Esophagus muscularis mucosa (tissue), 4 donors: ENCODE results near the gene ADAM8. TPM values are rescaled to one million over a fixed set of nuclear protein-coding genes. Genes with fewer than 3 reads are reported as not detected.
"Not testable (repeated sequence)": the region's sequence is repeated elsewhere in the genome, so short reads cannot be mapped to it uniquely, and the experiment has no call there.

Experiments
- DNase-seq: peaks from one replicate; pipeline ENCODE4 v3.0.0-alpha.2; 2017; ENCODE audit errors: extremely low spot score
- H3K27ac ChIP-seq, 4 donors: fragments of 200-600 bp; sonication (generic); replicated peaks in 1 of 4; 1 replicate in 3 of 4; 2 replicates in 1 of 4; pipeline ENCODE4 v1.5.1; 2016 to 2019; ENCODE audit warnings: mild to moderate bottlenecking in 1 of 4
- H3K27me3 ChIP-seq, 4 donors: fragments of 200-600 bp; sonication (generic); one replicate each; pipeline versions ENCODE4 v1.5.1 to v1.6.0; 2016 to 2019
- H3K36me3 ChIP-seq, 4 donors: fragments of 200-600 bp; sonication (generic); one replicate each; pipeline ENCODE4 v1.5.1; 2016 to 2019
- H3K4me1 ChIP-seq, 4 donors: fragments of 200-600 bp; sonication (generic); one replicate each; pipeline ENCODE4 v1.5.1; 2016 to 2019
- H3K4me3 ChIP-seq, 4 donors: fragments of 200-600 bp; sonication (generic); 1 replicate in 2 of 4; 2 replicates in 2 of 4; pipeline ENCODE4 v1.5.1; 2016 to 2019; ENCODE audit warnings: mild to moderate bottlenecking in 4 of 4, moderate library complexity in 1 of 4
- H3K9me3 ChIP-seq, 4 donors: fragments of 200-600 bp; sonication (generic); 1 replicate in 3 of 4; 2 replicates in 1 of 4; pipeline ENCODE4 v1.5.1; 2016 to 2019
- EP300 ChIP-seq: sonication (generic); formaldehyde crosslinking; IDR thresholded peaks from one replicate; pipeline ENCODE4 v1.6.1; 2017; ENCODE audit warnings: antibody characterized with exemption
- POLR2A ChIP-seq: fragments of 450-650 bp; IDR thresholded peaks from one replicate; pipeline ENCODE4 v1.6.1; 2017; ENCODE audit warnings: antibody characterized with exemption, moderate library complexity, mild to moderate bottlenecking, low read depth
- POLR2AphosphoS5 ChIP-seq, 2 donors: sonication (generic); formaldehyde crosslinking; IDR thresholded peaks; one replicate each; pipeline ENCODE4 v1.6.1; 2017; ENCODE audit warnings: antibody characterized with exemption in 2 of 2
- WGBS: methylation state at CpG from one replicate; pipeline ENCODE4 v1.1.5; 2018; 5-methylcytosine and 5-hydroxymethylcytosine counted together
- intact Hi-C: fragments of 100-400 bp; cut with DNase I; formaldehyde crosslinking; loops from one replicate; pipeline ENCODE4 v1.15.1; 2023
- total RNA-seq, 4 donors: library from RNA; depleted of rRNA; stranded (reverse); fragments of >200 nt; gene quantifications; one replicate each; pipeline versions ENCODE4 v1.1.0 to v1.2.1, GENCODE V29; 2016
- TF ChIP-seq, protein P1 (sequence below), 3 experiments: fragments of 200-600 bp in 2 of 3; fragments of 450-650 bp in 1 of 3; sonication (generic) in 2 of 3; IDR thresholded peaks; one replicate each; pipeline ENCODE4 v1.5.1; 2017 to 2019; ENCODE audit warnings: antibody characterized with exemption in 3 of 3, mild to moderate bottlenecking in 2 of 3, moderate library complexity in 1 of 3

ADAM8 gene
- total RNA-seq, 4 donors from 2014 or later = 1.2 to 8.9 (median 2.3) TPM

DNA sequence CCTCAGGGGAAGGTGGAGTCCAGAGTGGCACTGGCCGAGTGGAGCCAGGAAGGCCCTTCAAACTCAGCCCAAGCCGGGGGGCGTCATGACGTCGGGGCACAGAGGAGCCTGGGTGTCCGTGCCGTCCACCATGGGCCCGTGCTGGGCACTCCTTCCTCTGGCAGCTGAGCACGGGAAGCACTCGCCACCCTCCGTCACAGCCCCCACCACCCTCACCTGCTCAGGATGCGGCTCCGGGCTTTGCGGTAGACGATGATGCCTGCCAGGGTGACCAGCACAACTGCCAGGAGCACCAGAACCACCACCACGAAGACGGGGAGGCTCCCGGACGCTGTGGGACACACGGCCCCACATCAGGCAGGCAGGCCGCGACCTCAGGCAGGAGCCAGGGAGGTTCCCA lies 8.1 kb downstream of the ADAM8 start:
- Histone ChIP-seq H3K4me3 (no peak overlapping the region), H3K27me3 (no peaks in the 10 kb centered on the region), H3K4me1 (no peaks in the 10 kb centered on the region), H3K27ac (no peak overlapping the region), H3K36me3 (peaks cover 0 to 42% (median 11%) of the 10 kb centered on the region in 4 donors), H3K9me3 (no peaks in the 10 kb centered on the region)
- intact Hi-C loops = no loop called here
- 93% methylated on average over 11 of the region's 22 CpGs for WGBS
- TF ChIP-seq POLR2A (no peak), EP300 (no peak), POLR2AphosphoS5 (IDR thresholded peaks at IDR 0.05) (no peak)
- TF ChIP-seq, protein P1, sequence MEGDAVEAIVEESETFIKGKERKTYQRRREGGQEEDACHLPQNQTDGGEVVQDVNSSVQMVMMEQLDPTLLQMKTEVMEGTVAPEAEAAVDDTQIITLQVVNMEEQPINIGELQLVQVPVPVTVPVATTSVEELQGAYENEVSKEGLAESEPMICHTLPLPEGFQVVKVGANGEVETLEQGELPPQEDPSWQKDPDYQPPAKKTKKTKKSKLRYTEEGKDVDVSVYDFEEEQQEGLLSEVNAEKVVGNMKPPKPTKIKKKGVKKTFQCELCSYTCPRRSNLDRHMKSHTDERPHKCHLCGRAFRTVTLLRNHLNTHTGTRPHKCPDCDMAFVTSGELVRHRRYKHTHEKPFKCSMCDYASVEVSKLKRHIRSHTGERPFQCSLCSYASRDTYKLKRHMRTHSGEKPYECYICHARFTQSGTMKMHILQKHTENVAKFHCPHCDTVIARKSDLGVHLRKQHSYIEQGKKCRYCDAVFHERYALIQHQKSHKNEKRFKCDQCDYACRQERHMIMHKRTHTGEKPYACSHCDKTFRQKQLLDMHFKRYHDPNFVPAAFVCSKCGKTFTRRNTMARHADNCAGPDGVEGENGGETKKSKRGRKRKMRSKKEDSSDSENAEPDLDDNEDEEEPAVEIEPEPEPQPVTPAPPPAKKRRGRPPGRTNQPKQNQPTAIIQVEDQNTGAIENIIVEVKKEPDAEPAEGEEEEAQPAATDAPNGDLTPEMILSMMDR (IDR thresholded peaks at IDR 0.05) = no peak
- DNase-seq = no peak

DNA sequence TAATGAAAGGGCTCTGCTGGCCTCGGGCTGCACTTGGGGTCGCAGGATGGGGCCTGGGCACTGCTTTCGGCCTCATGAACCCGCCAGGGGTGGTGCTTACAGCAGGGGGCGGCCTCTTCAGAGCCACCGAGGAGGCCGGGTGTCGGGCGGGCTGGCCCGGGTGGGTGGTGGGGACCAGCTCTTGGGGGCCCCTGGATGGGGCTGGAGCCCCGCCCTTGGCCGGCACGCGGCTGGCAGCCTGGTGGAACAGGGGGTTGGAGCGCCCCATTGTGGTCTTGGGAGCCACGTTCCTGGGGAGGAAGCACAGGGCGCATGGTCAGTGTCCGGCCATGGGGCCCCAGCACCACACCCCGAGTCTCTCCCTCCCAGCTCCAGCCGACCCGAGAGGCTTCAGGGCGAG lies 8.8 kb downstream of the ADAM8 start:
- intact Hi-C loops = no loop called here
- TF ChIP-seq POLR2A = no peak
- no peak for TF ChIP-seq POLR2AphosphoS5 (IDR thresholded peaks at IDR 0.05)
- TF ChIP-seq, protein P1 (IDR thresholded peaks at IDR 0.05) = no peak
- TF ChIP-seq EP300 = no peak
- H3K4me3 ChIP-seq = no peak overlapping the region
- H3K4me1 ChIP-seq = peaks cover 0 to under 1% (median under 1%) of the 10 kb centered on the region in 4 donors
- peaks cover 0 to 40% (median 8%) of the 10 kb centered on the region in 4 donors for H3K36me3 ChIP-seq
- H3K9me3 ChIP-seq = no peaks in the 10 kb centered on the region
- WGBS = 83% methylated on average over 3 of the region's 22 CpGs
- no peaks in the 10 kb centered on the region for H3K27me3 ChIP-seq
- H3K27ac ChIP-seq = no peak overlapping the region
- no peak for DNase-seq

DNA sequence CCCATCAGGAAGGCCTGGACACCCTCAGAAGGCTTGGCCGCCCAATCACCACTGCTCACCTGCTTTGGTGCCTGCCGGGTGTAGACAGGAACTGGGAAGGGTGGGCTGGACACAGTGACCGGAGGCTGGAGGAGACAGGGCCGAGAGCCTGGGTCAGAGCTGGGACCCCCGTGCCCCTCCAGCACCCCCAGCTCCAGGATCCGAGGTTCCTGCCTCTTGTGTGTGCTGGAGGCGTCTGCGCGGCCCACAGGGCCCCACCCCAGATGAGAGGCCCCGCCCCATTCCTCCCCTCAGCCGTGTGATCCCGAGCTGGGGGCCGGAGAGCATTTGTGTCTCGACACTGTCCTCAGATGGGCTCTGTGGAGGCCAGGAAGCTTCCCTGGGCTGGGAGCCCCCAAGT lies 9.4 kb downstream of the ADAM8 start:
- TF ChIP-seq POLR2A (no peak), POLR2AphosphoS5 (IDR thresholded peaks at IDR 0.05) (no peak), EP300 (no peak)
- TF ChIP-seq, protein P1 (IDR thresholded peaks at IDR 0.05) = no peak
- H3K36me3 ChIP-seq = peaks cover 0 to 38% (median 8%) of the 10 kb centered on the region in 4 donors
- H3K4me3 ChIP-seq = no peak overlapping the region
- no peaks in the 10 kb centered on the region for H3K9me3 ChIP-seq
- no peaks in the 10 kb centered on the region for H3K27me3 ChIP-seq
- intact Hi-C loops = no loop called here
- no peak overlapping the region for H3K27ac ChIP-seq
- DNase-seq = no peak
- WGBS = no CpG with 5 or more reads among the region's 14 CpGs
- peaks cover 5 to 6% (median 6%) of the 10 kb centered on the region in 4 donors for H3K4me1 ChIP-seq

DNA sequence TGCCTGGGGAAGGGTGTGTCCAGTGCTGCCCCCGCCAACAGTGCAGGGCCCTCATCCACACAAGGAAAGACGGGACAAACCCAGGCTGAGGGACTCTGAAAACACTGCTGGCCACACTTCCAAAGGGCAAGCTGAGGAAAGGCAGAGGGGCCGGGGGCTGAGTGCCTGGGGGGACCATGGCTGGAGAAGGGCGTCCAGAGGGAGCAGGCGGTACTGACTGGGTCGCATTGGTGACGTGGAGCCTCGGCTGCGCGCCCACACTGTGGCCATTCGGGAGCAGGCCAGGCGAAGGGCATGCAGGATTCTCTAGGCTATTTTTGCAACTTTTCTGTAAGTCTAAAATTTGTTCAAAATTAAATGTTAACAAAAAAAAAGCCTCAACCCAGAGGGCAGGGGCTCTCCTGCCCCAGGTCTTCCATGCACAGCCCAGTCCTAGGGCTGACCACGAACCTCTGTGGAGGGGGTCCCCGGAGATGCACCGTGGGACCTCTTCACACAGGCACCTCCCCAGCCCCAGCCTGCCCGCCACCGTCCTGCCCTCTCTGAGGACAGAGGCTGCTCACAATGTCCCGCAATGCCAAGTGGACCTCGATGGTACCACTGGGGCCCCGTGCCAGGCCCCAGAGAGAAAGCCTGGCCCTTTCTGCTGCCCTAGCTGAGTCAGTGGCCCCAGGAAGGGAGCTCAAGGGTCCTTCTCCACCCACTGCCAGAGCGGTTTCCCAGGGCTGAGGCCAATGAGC lies 10.4 kb downstream of the ADAM8 start:
- Histone ChIP-seq H3K27me3 (no peaks in the 10 kb centered on the region), H3K9me3 (no peaks in the 10 kb centered on the region), H3K27ac (no peak overlapping the region), H3K4me3 (no peak overlapping the region), H3K4me1 (peaks cover 9 to 12% (median 11%) of the 10 kb centered on the region in 4 donors), H3K36me3 (peaks cover 0 to 31% (median 5%) of the 10 kb centered on the region in 4 donors)
- TF ChIP-seq POLR2AphosphoS5 (IDR thresholded peaks at IDR 0.05) (no peak), EP300 (no peak), POLR2A (no peak)
- TF ChIP-seq, protein P1 (IDR thresholded peaks at IDR 0.05) = no peak
- WGBS = 98% methylated on average over 12 of the region's 21 CpGs
- intact Hi-C loops = no loop called here
- DNase-seq = no peak

DNA sequence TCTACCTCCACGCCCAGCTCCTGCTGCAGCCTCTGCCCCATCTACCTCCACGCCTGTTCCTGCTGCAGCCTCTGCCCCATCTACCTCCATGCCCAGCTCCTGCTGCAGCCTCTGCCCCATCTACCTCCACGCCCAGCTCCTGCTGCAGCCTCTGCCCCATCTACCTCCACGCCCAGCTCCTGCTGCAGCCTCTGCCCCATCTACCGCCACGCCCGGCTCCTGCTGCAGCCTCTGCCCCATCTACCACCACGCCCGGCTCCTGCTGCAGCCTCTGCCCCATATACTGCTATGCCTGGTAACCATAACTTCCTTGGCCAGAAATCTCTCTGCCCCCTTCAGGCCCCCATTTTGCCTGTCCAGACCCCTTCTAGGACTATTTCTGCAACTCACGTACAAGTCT lies 11.6 kb downstream of the ADAM8 start:
- intact Hi-C loops = not testable (repeated sequence)

More for the DNA sequence above, 11.6 kb downstream of the ADAM8 start:
- not testable (repeated sequence) for DNase-seq, H3K27ac ChIP-seq, H3K27me3 ChIP-seq, H3K4me3 ChIP-seq, H3K9me3 ChIP-seq
- peaks cover 0 to 19% (median 0%) of the 10 kb centered on the region in 4 donors for H3K36me3 ChIP-seq
- peaks cover 20 to 22% (median 21%) of the 10 kb centered on the region in 4 donors for H3K4me1 ChIP-seq
- 80% methylated on average over 9 of the region's 10 CpGs for WGBS
